SK-N-SH treated with all-trans-retinoic acid at 6 μM for 48 hours (cell line): ENCODE data around the gene CHSY3.
A peak's percentile ranks its signal among the peaks of the same experiment; 100 is the strongest.

Experiments
- ATAC-seq: fragments of 200-7000 bp; cut with Tn5 transposase; 3 replicates; pipeline ENCODE4 v1.9.1; 2020; ENCODE audit warnings: mild to moderate bottlenecking, moderate library complexity
- ARNTL ChIP-seq: fragments of 450-650 bp; formaldehyde crosslinking; IDR thresholded peaks from 2 replicates; pipeline ENCODE4 v1.5.0; 2020; ENCODE audit warnings: low read depth, mild to moderate bottlenecking, moderate library complexity, borderline replicate concordance
- BACH2 ChIP-seq: fragments of 250-450 bp; sonication (Bioruptor Pico); IDR thresholded peaks from 2 replicates; pipeline ENCODE4 v1.9.0; 2021; ENCODE audit warnings: mild to moderate bottlenecking, borderline replicate concordance
- CREB5 ChIP-seq: fragments of 250-450 bp; sonication (Bioruptor Pico); IDR thresholded peaks from 2 replicates; pipeline ENCODE4 v1.5.1; 2020; ENCODE audit warnings: low read depth, mild to moderate bottlenecking, moderate library complexity
- CSDC2 ChIP-seq: fragments of 250-450 bp; sonication (Bioruptor Pico); IDR thresholded peaks from 2 replicates; pipeline ENCODE4 v1.5.0; 2020; ENCODE audit warnings: mild to moderate bottlenecking, moderate library complexity
- ESRRG ChIP-seq: fragments of 250-450 bp; sonication (Bioruptor Pico); IDR thresholded peaks from 2 replicates; pipeline ENCODE4 v1.6.1; 2021; ENCODE audit warnings: mild to moderate bottlenecking
- GLIS3 ChIP-seq: fragments of 250-450 bp; sonication (Bioruptor Pico); IDR thresholded peaks from 2 replicates; pipeline ENCODE4 v1.5.0; 2020; ENCODE audit warnings: mild to moderate bottlenecking, moderate library complexity
- ISL1 ChIP-seq: fragments of 250-450 bp; sonication (Bioruptor Pico); IDR thresholded peaks from 2 replicates; pipeline ENCODE4 v2.1.2; 2022; ENCODE audit warnings: mild to moderate bottlenecking, moderate library complexity
- OSR1 ChIP-seq: fragments of 250-450 bp; sonication (Bioruptor Pico); IDR thresholded peaks from 2 replicates; pipeline ENCODE4 v1.8.0; 2022; ENCODE audit warnings: moderate library complexity, mild to moderate bottlenecking, inconsistent platforms
- PATZ1 ChIP-seq: fragments of 250-450 bp; sonication (Bioruptor Pico); IDR thresholded peaks from 2 replicates; pipeline ENCODE4 v1.8.0; 2020; ENCODE audit warnings: mild to moderate bottlenecking, moderate library complexity, borderline replicate concordance
- POU6F1 ChIP-seq: fragments of 250-450 bp; sonication (Bioruptor Pico); IDR thresholded peaks from 2 replicates; pipeline ENCODE4 v1.8.0; 2021; ENCODE audit warnings: low read depth, mild to moderate bottlenecking, moderate library complexity, borderline replicate concordance
- PPARA ChIP-seq: fragments of 250-450 bp; sonication (Bioruptor Pico); IDR thresholded peaks from 2 replicates; pipeline ENCODE4 v1.5.0; 2020; ENCODE audit warnings: mild to moderate bottlenecking, borderline replicate concordance
- RARB ChIP-seq: fragments of 250-450 bp; sonication (Bioruptor Pico); IDR thresholded peaks from 2 replicates; pipeline ENCODE4 v1.8.0; 2021; ENCODE audit warnings: mild to moderate bottlenecking, moderate library complexity
- SNAI2 ChIP-seq: fragments of 250-450 bp; sonication (Bioruptor Pico); IDR thresholded peaks from 2 replicates; pipeline ENCODE4 v1.5.0; 2020; ENCODE audit warnings: mild to moderate bottlenecking, moderate library complexity
- TCF4 ChIP-seq: fragments of 250-450 bp; sonication (Bioruptor Pico); IDR thresholded peaks from 2 replicates; pipeline ENCODE4 v1.8.0; 2021; ENCODE audit warnings: mild to moderate bottlenecking, moderate library complexity, borderline replicate concordance
- TOX ChIP-seq: fragments of 250-450 bp; sonication (Bioruptor Pico); IDR thresholded peaks from 2 replicates; pipeline ENCODE4 v1.8.0; 2021; ENCODE audit warnings: mild to moderate bottlenecking, moderate library complexity, borderline replicate concordance
- TSHZ2 ChIP-seq: fragments of 250-450 bp; sonication (Bioruptor Pico); IDR thresholded peaks from 2 replicates; pipeline ENCODE4 v1.5.0; 2020; ENCODE audit warnings: mild to moderate bottlenecking, moderate library complexity
- ZC3H10 ChIP-seq: fragments of 250-450 bp; sonication (Bioruptor Pico); IDR thresholded peaks from 2 replicates; pipeline ENCODE4 v1.5.1; 2021; ENCODE audit warnings: mild to moderate bottlenecking, moderate library complexity
- ZFP3 ChIP-seq: fragments of 250-450 bp; sonication (Bioruptor Pico); IDR thresholded peaks from 2 replicates; pipeline ENCODE4 v1.5.0; 2020; ENCODE audit warnings: mild to moderate bottlenecking, moderate library complexity
- ZFP30 ChIP-seq: fragments of 450-650 bp; formaldehyde crosslinking; IDR thresholded peaks from 2 replicates; pipeline ENCODE4 v1.5.0; 2022; ENCODE audit warnings: mild to moderate bottlenecking, moderate library complexity
- ZNF565 ChIP-seq: fragments of 450-650 bp; formaldehyde crosslinking; conservative IDR thresholded peaks from 2 replicates; pipeline ENCODE4 v1.5.0; 2020; ENCODE audit warnings: low read depth, mild to moderate bottlenecking, moderate library complexity
- ZNF70 ChIP-seq: fragments of 450-650 bp; formaldehyde crosslinking; IDR thresholded peaks from 2 replicates; pipeline ENCODE4 v1.5.0; 2020; ENCODE audit warnings: mild to moderate bottlenecking, moderate library complexity
- ZNF8 ChIP-seq: fragments of 450-650 bp; formaldehyde crosslinking; IDR thresholded peaks from 2 replicates; pipeline ENCODE4 v1.5.0; 2020; ENCODE audit warnings: mild to moderate bottlenecking, moderate library complexity

CHSY3 gene

GRCh38 chr5:129904667-129905472 lies 605 bp downstream of the CHSY3 start:
- TF ChIP-seq ZNF565, result no peak
- TF ChIP-seq RARB (CRISPR knock-in tag), result no peak
- no peak for TF ChIP-seq TSHZ2 (CRISPR knock-in tag)
- no peak for TF ChIP-seq ESRRG (CRISPR knock-in tag)
- TF ChIP-seq ZFP3, result no peak
- no peak for TF ChIP-seq ZC3H10 (CRISPR knock-in tag)
- no peak for TF ChIP-seq POU6F1 (CRISPR knock-in tag)
- no peak for TF ChIP-seq GLIS3
- no peak for TF ChIP-seq OSR1
- no peak for TF ChIP-seq TOX (CRISPR knock-in tag)
- TF ChIP-seq CREB5 (CRISPR knock-in tag), result no peak
- TF ChIP-seq ZFP30 (CRISPR knock-in tag), result no peak
- TF ChIP-seq PATZ1 (CRISPR knock-in tag), result no peak
- no peak for TF ChIP-seq PPARA
- TF ChIP-seq TCF4 (CRISPR knock-in tag), result no peak
- no peak for TF ChIP-seq CSDC2
- no peak for TF ChIP-seq BACH2 (CRISPR knock-in tag)
- TF ChIP-seq SNAI2 (CRISPR knock-in tag), result no peak
- TF ChIP-seq, all 23 proteins: peak for 0
- peak; percentile 33; the same call in 2 of the 3 replicates for ATAC-seq

- no peak for ATAC-seq
- TF ChIP-seq ISL1 (CRISPR knock-in tag) (no peak), ZNF70 (CRISPR knock-in tag) (no peak), ARNTL (CRISPR knock-in tag) (no peak), ESRRG (CRISPR knock-in tag) (no peak), TOX (CRISPR knock-in tag) (no peak), ZFP3 (no peak), RARB (CRISPR knock-in tag) (no peak), OSR1 (no peak), ZNF8 (CRISPR knock-in tag) (no peak), PATZ1 (CRISPR knock-in tag) (no peak), GLIS3 (no peak), CSDC2 (no peak), TSHZ2 (CRISPR knock-in tag) (no peak), PPARA (no peak), BACH2 (CRISPR knock-in tag) (no peak), TCF4 (CRISPR knock-in tag) (no peak), ZC3H10 (CRISPR knock-in tag) (no peak)
- TF ChIP-seq, all 23 proteins: peak for 0
Observed at GRCh38 chr5:129905473-129906176, 1.4 kb downstream of the CHSY3 start.
